GM13976 (cell line): Measurements from ENCODE around the gene EFL1.

Source experiments
- DNase-seq: peaks from one replicate; pipeline ENCODE4 v3.0.0; 2012; ENCODE audit warnings: low spot score
- CTCF ChIP-seq: IDR thresholded peaks from 2 replicates; pipeline ENCODE4 v1.5.1; 2012; ENCODE audit warnings: borderline replicate concordance, mild to moderate bottlenecking; ENCODE audit not compliant: insufficient read depth; ENCODE audit errors: extremely low read depth, missing control alignments, control extremely low read depth
- in situ Hi-C: fragments of 300-500 bp; cut with MboI; formaldehyde crosslinking; loops from one replicate; pipeline ENCODE4 v1.12.0; 2022; ENCODE audit warnings: low sequenced_read_pairs, mixed read lengths, inconsistent platforms; ENCODE audit not compliant: unreplicated experiment

The EFL1 gene

GRCh38 chr15:82178061-82178460 is 84.5 kb downstream of the EFL1 start:
- in situ Hi-C loops = no loop called here
- TF ChIP-seq CTCF = no peak
- DNase-seq = no peak

DNA sequence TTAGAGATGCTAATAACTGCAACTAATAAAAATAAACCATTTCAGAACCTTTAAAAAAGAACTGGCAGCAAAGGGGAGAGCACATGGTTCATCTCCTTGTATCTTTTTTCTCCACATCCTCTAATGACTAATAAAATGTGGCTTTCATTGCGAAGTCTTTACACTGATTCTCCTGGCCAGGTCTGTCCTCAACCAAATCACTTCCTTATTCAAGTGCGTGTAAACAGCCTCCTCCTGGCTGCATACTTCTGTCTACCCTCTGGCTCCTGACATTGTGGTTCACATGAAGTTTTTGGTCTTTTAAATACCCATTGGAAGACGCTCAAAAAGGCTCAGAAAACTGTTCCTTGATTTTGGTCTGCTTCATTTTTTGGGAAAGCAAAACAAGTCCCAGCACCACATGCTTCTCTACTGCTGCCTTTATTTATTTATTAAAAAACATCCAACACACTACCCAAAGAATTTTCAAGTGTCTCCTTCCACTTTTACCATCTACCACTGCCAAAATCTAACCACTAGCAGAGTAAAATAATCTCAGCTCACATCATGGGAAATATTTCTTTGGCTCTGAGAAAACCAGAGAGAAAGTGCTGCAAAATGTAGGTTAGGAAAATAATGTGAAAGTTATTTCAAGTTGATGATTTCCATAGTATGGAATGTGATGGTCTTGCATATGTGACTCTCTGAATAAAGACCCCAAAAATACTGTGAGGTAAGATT is 85.1 kb downstream of the EFL1 start:
- in situ Hi-C loops = no loop called here
- no peak for DNase-seq

DNA sequence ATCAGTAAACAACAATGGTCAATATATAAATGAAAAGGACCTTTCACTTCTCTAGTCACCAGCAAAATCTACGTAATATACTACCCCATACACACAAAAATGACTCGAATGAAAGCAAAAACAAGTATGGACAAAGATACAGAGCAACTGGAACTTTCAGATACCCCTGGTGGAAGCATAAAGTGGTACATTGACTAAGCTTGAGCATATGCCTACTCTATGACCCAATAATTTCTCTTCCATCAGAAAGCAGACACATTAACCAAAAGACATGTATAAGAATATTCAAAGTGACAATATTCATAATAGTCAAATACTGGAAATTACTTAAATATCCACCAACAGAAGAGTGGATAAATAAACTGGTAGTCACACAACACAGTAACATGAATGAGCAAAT is 86.0 kb downstream of the EFL1 start:
- no peak for TF ChIP-seq CTCF
- no peak for DNase-seq
- in situ Hi-C loops = no loop called here

More for the DNA sequence above, 85.1 kb downstream of the EFL1 start:
- no peak for TF ChIP-seq CTCF

DNA sequence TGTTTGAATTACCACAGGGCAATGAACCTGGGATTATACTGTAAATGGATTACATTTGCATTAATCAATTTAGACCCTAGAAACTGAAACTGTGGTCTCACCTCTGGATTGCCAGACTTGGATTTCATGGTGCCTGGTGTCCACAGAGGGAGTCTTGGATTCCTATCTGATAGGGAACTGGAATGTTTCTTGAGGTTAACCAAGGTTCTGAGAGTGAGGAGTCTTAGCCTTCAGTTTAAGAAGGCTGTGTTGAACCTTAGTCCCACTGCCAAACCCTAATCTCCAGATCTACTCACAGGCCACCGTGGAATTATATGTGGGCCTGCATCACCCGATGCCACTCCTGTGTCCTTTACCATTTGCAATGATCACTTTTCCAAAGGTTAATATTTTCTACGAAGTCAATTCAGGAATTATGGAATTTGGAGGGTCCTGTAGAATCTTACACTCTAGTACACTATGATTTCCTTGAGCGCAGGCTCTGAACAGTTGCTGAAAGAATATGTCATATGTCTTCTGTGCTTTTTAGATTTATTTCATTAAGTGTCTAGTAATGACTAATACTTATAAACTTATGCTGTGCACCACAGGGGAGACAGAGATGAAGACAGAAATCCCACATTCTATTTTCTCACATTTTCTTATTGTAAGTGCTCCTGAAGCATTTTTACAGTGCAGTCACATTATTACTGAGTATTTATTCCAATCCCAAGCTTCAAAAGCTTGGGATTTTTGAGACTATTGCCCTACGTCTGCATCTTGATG is 87.9 kb downstream of the EFL1 start:
- in situ Hi-C loops = no loop called here
- TF ChIP-seq CTCF = no peak
- no peak for DNase-seq

DNA sequence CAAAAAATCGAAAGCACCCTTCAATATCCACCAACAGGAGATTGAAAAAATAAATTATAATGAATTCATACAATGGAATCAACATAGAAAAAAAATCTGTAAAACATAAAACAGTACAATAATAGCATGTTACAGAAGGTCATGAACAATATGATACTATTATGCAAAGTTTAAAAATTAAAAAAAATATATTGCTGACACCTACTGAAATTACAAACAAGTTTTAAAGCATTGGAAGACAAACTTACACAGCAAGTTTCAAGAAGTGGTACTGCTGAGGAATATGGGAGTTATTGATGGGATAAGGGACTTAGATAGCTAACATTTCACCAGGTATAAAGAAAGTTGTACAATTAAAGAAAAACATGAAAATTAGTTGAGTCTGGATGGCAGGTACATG is 89.4 kb downstream of the EFL1 start:
- no peak for DNase-seq
- in situ Hi-C loops = no loop called here
- TF ChIP-seq CTCF = no peak

DNA sequence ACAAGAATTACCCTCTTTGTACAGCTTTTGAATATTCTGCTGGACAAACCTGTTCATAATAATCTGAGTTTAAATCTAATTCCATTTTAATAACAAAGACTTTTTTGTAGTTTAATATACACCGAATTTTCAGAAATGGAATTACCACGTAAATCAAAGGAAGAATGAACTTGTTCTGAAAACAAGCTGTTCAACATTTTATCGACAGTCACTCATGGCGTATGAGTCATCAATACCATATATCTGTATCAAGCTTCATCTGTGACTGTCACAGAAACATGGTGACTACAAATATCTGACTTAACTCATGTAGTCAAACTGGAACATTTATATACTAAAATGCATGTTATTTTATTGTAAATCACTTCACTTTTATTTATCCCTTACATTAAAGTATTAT is 90.0 kb downstream of the EFL1 start:
- in situ Hi-C loops = no loop called here
- TF ChIP-seq CTCF = no peak
- no peak for DNase-seq
